Nephron progenitor cell (in vitro differentiated cells): ENCODE results near the gene DACH1.

ENCODE experiments used
- DNase-seq: peaks from one replicate; pipeline ENCODE4 v3.0.0; 2021
- H3K27ac Mint-ChIP-seq: 2 replicates; pipeline ENCODE4 v1.8.0; 2021; ENCODE audit warnings: mild to moderate bottlenecking, moderate library complexity, mixed read lengths
- H3K27me3 Mint-ChIP-seq: 2 replicates; pipeline ENCODE4 v1.8.0; 2021; ENCODE audit warnings: mild to moderate bottlenecking, low read depth, mixed read lengths; ENCODE audit not compliant: poor library complexity
- H3K36me3 Mint-ChIP-seq: 2 replicates; pipeline ENCODE4 v1.8.0; 2021; ENCODE audit warnings: low read depth, mixed read lengths
- H3K4me1 Mint-ChIP-seq: 2 replicates; pipeline ENCODE4 v1.8.0; 2021; ENCODE audit warnings: mixed read lengths
- H3K4me3 Mint-ChIP-seq: 2 replicates; pipeline ENCODE4 v1.8.0; 2021; ENCODE audit warnings: mild to moderate bottlenecking, moderate library complexity, mixed read lengths
- H3K9me3 Mint-ChIP-seq: 2 replicates; pipeline ENCODE4 v1.8.0; 2021; ENCODE audit warnings: mild to moderate bottlenecking, moderate library complexity, mixed read lengths
- CTCF ChIP-seq: fragments of 200-600 bp; sonication (generic); IDR thresholded peaks from 2 replicates; pipeline ENCODE4 v1.5.0; 2021; ENCODE audit warnings: antibody characterized with exemption

The DACH1 gene

GRCh38 chr13:71704656-71705055, 162.3 kb downstream of the DACH1 start:
- Mint-ChIP-seq H3K27me3 (no peaks in the 10 kb centered on the region), H3K4me3 (no peak overlapping the region), H3K36me3 (peaks cover 56% of the 10 kb centered on the region), H3K9me3 (peaks cover 12% of the 10 kb centered on the region), H3K27ac (no peak overlapping the region), H3K4me1 (peaks cover 54% of the 10 kb centered on the region)
- no peak for DNase-seq
- TF ChIP-seq CTCF = no peak

GRCh38 chr13:71703138-71703537, 163.9 kb downstream of the DACH1 start:
- H3K27ac Mint-ChIP-seq = peak overlapping the region; percentile 44
- no peaks in the 10 kb centered on the region for H3K9me3 Mint-ChIP-seq
- peaks cover 60% of the 10 kb centered on the region for H3K36me3 Mint-ChIP-seq
- no peak for DNase-seq
- no peak overlapping the region for H3K4me3 Mint-ChIP-seq
- H3K27me3 Mint-ChIP-seq = no peaks in the 10 kb centered on the region
- H3K4me1 Mint-ChIP-seq = peaks cover 52% of the 10 kb centered on the region
- no peak for TF ChIP-seq CTCF

- peaks cover 43% of the 10 kb centered on the region for H3K4me1 Mint-ChIP-seq
- no peaks in the 10 kb centered on the region for H3K9me3 Mint-ChIP-seq
- DNase-seq = no peak
- no peaks in the 10 kb centered on the region for H3K27me3 Mint-ChIP-seq
- H3K4me3 Mint-ChIP-seq = no peak overlapping the region
- no peak overlapping the region for H3K27ac Mint-ChIP-seq
- TF ChIP-seq CTCF = no peak
- peaks cover 52% of the 10 kb centered on the region for H3K36me3 Mint-ChIP-seq
Observed at GRCh38 chr13:71702253-71702652, 164.8 kb downstream of the DACH1 start.

- H3K9me3 Mint-ChIP-seq = no peaks in the 10 kb centered on the region
- no peak for TF ChIP-seq CTCF
- no peak overlapping the region for H3K27ac Mint-ChIP-seq
- H3K4me1 Mint-ChIP-seq = peaks cover 39% of the 10 kb centered on the region
- H3K4me3 Mint-ChIP-seq = no peak overlapping the region
- H3K27me3 Mint-ChIP-seq = no peaks in the 10 kb centered on the region
- H3K36me3 Mint-ChIP-seq = peaks cover 54% of the 10 kb centered on the region
- no peak for DNase-seq
Observed at GRCh38 chr13:71701741-71702140, 165.3 kb downstream of the DACH1 start.

- no peaks in the 10 kb centered on the region for H3K9me3 Mint-ChIP-seq
- no peak for TF ChIP-seq CTCF
- H3K36me3 Mint-ChIP-seq = peaks cover 58% of the 10 kb centered on the region
- H3K27ac Mint-ChIP-seq = peak overlapping the region; percentile 55
- no peak for DNase-seq
- H3K4me3 Mint-ChIP-seq = no peak overlapping the region
- peaks cover 35% of the 10 kb centered on the region for H3K4me1 Mint-ChIP-seq
- H3K27me3 Mint-ChIP-seq = no peaks in the 10 kb centered on the region
Observed at GRCh38 chr13:71699342-71699741, 167.7 kb downstream of the DACH1 start.

GRCh38 chr13:71695662-71696061, 171.3 kb downstream of the DACH1 start:
- TF ChIP-seq CTCF = no peak
- no peaks in the 10 kb centered on the region for H3K9me3 Mint-ChIP-seq
- no peaks in the 10 kb centered on the region for H3K27me3 Mint-ChIP-seq
- H3K4me1 Mint-ChIP-seq = peaks cover 4% of the 10 kb centered on the region
- no peak overlapping the region for H3K4me3 Mint-ChIP-seq
- H3K27ac Mint-ChIP-seq = no peak overlapping the region
- no peak for DNase-seq
- H3K36me3 Mint-ChIP-seq = peaks cover 54% of the 10 kb centered on the region
